ENCODE data around the gene SCYGR3.
"Not testable (repeated sequence)": the region's sequence is repeated elsewhere in the genome, so short reads cannot be mapped to it uniquely, and the experiment has no call there.

The SCYGR3 gene

GRCh38 chr2:227612546-227613271 is 1.9 kb downstream of the SCYGR3 start:
- no peak for DNase-seq

- no peak for DNase-seq
Observed at GRCh38 chr2:227610123-227610522, 4.5 kb downstream of the SCYGR3 start.

- DNase-seq: no peak
Observed at GRCh38 chr2:227608561-227609338, 5.9 kb downstream of the SCYGR3 start.

GRCh38 chr2:227607941-227608340 is 6.7 kb downstream of the SCYGR3 start:
- DNase-seq: peak; percentile 48

DNA sequence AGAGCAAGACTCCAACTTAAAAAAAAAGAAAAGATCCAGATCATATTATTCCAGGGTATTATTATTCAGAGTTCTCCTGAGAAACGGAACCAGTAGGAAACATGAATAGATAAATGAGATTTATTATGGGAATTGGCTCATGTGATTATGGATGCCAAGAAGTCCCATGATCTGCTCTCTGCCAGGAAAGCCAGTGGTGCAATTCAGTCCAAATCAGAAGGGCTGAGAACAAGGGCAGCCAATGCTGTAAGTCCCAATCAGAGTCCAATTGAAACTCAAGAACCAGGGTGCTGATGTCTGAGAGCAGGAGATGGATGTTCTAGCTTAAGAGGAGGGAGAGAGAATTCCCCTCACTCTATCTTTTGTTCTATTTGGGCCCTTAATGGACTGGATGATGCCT is 8.2 kb downstream of the SCYGR3 start:
- DNase-seq: no peak

GRCh38 chr2:227602358-227602757 is 12.3 kb downstream of the SCYGR3 start:
- no peak for DNase-seq

DNA sequence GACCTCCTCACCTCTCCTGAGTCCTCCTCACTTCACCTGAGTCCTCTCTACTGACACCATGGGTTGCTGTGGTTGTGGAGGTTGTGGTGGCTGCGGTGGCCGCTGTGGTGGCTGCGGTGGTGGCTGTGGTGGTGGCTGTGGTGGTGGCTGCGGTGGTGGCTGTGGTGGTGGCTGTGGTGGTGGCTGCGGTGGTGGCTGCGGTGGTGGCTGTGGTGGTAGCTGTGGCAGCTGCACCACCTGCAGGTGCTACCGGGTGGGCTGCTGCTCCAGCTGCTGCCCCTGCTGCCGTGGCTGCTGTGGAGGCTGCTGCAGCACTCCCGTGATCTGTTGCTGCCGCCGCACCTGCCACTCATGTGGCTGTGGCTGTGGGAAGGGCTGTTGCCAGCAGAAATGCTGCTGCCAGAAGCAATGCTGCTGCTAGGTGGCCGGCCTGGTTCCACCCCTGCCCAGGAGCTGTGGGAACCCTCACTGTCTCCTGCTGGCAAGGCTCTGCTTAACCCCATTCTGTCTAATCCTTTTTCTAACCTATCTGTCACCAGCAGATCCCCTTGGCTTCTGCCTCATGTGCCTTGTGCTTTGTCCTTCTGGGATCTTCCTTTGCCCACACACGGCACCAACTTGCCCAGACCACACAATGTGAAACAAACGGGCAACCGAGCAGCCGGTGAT is 15.7 kb downstream of the SCYGR3 start, which contains the start of gene SCYGR2:
Gene SCYGR2 (plus strand): TSS at position 59 of the 669 bp plus-strand sequence. CDS start 0 bp downstream, at position 59.
- DNase-seq: not testable (repeated sequence)

DNA sequence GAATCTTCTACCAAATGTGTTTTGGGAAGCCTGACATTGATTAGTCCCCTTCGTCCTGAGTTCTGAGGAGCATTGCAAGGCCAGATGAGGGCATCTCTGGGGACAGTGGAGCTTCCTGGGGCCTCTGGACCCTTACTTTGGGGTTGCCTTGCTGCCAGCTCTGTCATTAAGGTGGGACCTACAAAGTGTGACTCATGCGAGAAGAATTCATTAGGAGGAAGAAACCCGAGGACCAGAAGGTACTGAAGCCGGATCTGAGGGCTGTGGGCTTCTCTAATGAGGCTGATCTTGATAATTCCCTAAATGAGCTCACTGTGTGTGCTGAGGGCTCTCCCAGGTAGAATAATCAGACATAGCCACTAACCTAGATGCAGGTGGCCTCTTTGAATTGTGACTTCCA is 16.6 kb downstream of the SCYGR3 start:
- DNase-seq: peak; percentile 3

DNA sequence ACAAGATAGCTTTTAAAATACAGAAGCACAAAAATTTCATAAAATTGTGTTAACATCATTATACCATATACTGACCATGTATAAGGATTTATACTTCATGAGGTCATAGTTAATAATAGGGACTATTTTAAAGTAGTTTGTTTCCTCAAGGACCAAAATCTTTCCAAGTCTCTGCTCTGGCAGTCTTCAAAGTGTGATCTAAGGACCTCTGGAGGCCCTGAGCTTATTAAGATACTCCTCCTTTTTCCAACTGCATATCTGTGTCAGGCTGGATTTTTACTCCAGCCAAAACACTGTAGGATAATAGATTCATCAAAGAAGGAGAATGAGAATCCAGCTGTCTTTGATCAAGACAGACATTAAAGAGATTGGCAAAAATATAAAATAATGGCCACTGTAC is 17.6 kb downstream of the SCYGR3 start:
- DNase-seq: no peak

DNA sequence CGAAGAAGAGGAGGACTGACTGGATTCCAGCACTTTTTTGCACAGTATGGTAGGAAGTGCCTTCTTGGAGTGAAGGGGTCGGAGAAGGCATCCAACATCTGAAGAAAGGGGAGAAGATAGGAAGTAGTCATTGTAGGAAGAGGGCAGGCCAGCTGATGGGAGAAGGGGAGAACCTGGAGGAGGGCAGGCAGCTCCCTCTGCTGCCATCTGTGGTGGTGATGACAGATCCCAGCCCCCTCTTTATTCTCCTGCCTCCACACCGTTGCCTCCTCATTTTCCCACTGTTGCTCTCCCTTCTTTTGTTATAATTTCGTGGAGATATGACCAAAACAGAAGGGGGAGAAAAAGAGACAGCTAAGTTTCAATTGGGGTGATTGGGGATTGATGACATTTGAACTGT is 18.8 kb downstream of the SCYGR3 start:
- DNase-seq: no peak

- DNase-seq: no peak
Observed at GRCh38 chr2:227592694-227593387, 21.8 kb downstream of the SCYGR3 start.

DNA sequence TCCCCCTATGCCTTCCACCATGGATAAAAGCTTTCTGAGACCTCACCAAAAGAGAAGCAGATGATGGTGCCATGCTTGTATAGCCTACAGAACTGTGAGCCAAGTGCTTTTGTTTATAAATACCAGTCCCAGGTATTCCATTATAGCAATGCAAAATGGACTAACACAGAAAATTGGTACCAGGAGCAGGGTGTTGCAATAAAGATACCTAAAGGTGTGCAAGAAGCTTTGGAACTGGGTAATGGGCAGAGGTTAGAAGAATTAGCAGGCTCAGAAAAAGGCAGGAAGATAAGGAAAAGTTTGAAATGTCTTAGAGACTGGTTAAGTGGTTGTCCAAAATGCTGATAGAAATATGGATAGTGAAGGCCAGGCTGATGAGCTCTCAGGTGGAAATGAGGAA is 32.3 kb downstream of the SCYGR3 start:
- no peak for DNase-seq

DNA sequence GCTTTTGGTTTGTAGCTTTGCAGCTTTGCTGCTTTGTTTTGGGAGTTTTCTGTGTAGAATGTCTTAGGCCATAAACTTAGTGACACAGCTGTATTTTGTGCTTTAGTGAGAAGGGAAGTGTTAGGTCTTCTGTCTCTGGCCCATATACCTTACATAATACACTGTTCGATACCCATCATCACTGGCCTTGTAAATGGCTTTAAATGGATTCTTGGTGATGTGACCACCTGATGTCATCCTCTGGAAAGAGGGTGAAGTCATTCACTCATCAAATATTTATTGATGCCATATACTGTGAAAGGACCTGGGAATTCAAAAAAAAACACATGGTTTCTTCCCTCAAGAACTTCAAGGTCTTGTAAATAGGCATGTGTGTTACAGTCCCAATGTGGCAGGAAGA is 34.8 kb downstream of the SCYGR3 start:
- DNase-seq: no peak

DNA sequence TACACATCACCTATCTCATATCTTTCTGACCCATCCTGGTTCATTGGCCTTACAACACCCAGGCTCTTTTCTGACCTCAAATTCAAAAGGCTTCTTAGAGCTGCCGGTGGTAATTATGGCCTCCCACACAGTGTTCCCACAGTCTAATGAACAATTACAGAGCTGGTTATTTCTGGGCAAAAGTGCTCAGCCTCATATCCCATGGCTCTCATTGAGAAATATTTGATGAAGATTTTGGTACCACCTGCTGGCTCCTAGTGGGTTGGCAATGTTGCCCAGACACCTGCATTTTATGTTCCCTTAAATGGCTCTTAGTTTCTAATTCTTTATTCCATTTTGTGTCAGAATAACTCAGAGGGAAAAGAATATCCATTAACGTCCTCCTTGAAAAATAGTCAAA is 36.0 kb downstream of the SCYGR3 start:
- no peak for DNase-seq

DNA sequence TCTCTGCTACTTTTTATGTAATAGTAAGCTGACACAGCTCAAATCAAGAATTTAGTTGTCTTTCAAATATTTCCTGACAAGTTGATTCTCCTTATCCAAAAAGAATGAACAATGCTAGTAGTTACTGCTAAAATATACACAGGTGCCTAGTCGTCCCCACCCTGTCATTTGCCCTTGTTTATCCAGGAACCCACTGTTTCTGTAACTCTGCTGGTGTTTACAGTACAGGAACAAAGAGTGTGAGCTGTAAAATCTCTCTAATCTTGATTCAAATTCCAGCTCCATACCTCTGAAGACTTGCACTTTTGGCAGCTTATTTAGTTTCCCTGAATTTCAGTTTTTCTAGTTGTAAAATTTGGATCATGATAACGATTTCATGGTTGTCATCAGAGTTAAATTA is 37.1 kb downstream of the SCYGR3 start:
- DNase-seq: no peak

DNA sequence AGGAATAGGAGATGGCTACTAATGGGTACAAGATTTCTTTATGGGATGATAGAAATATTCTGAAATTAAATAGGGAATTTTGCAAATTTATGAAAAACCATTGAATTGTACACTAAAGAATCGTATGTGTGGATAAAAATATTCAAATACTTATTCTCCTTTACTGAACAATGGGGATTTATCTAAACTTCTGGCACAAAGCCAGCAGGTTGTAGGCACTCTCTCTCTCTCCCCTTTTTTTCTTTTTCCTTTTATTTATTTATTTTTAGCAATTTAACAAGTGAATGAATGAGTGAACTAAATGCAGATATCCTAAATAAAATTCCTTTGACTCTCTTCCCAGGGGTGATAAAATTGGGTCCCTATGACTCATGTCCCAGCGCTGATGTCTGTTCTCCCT is 37.8 kb downstream of the SCYGR3 start:
- no peak for DNase-seq

GRCh38 chr2:227576110-227576509 is 38.5 kb downstream of the SCYGR3 start:
- DNase-seq: peak; percentile 9

GRCh38 chr2:227570615-227571014 is 44.0 kb downstream of the SCYGR3 start:
- no peak for DNase-seq

- no peak for DNase-seq
Observed at GRCh38 chr2:227568852-227569169, 45.8 kb downstream of the SCYGR3 start.

GRCh38 chr2:227566012-227566411 is 48.6 kb downstream of the SCYGR3 start:
- no peak for DNase-seq

DNA sequence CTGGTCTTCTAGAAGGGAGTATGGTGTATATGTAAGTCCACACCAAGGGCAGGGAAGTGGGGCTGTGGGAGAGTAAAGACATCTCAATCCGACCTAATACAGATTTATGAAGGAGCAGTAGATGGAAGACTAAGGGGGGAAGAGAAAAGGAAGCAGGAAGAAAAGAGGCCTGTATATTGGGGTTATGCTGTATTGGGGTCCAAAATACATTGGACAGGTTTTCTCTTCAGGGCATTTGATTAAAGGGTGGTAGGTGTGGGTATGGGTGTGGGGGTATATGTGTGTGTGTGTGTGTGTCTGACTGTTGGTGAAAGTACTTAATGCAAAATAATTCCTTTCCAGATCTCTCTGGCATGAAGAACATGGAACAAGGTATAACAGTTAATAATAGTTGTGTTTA is 49.6 kb downstream of the SCYGR3 start:
- DNase-seq: no peak
